Mesenchymal stem cell (in vitro differentiated cells and primary cell): ENCODE data around the gene UNK.

Experiments used
- DNase-seq: peaks from one replicate; pipeline ENCODE4 v3.0.0-alpha.2; 2013
- H2AFZ ChIP-seq: one replicate; pipeline ENCODE4 v1.6.1; 2013; ENCODE audit warnings: low read depth, mild to moderate bottlenecking, control low read depth, inconsistent platforms, low read length, moderate library complexity
- H2AK5ac ChIP-seq: 2 replicates; pipeline ENCODE4 v1.6.1; 2013; ENCODE audit warnings: low read length, moderate library complexity, mild to moderate bottlenecking, inconsistent platforms; ENCODE audit not compliant: severe bottlenecking
- H2BK120ac ChIP-seq: one replicate; pipeline ENCODE4 v1.6.1; 2013; ENCODE audit warnings: low read depth, mild to moderate bottlenecking, inconsistent platforms, low read length, moderate library complexity
- H2BK12ac ChIP-seq, 2 experiments: one replicate each; pipeline ENCODE4 v1.6.1; 2013; ENCODE audit warnings: inconsistent platforms in 2 of 2, low read length in 2 of 2, mild to moderate bottlenecking in 2 of 2, moderate library complexity in 2 of 2, control low read depth in 1 of 2
- H2BK15ac ChIP-seq: one replicate; pipeline ENCODE4 v1.6.1; 2013; ENCODE audit warnings: mild to moderate bottlenecking, low read depth, inconsistent platforms; ENCODE audit not compliant: poor library complexity, severe bottlenecking
- H2BK5ac ChIP-seq: 2 replicates; pipeline ENCODE4 v1.6.1; 2013; ENCODE audit warnings: low read depth, mild to moderate bottlenecking, low read length, control low read depth, inconsistent platforms; ENCODE audit not compliant: poor library complexity, severe bottlenecking
- H3K14ac ChIP-seq, 2 experiments: one replicate each; pipeline ENCODE4 v1.6.1; 2013; ENCODE audit warnings: inconsistent platforms in 2 of 2, low read length in 2 of 2, control low read depth in 1 of 2, mild to moderate bottlenecking in 1 of 2, moderate library complexity in 1 of 2
- H3K18ac ChIP-seq, 2 experiments: one replicate each; pipeline ENCODE4 v1.6.1; 2013; ENCODE audit warnings: inconsistent platforms in 2 of 2, low read length in 2 of 2, control low read depth in 1 of 2, low read depth in 1 of 2, mild to moderate bottlenecking in 1 of 2
- H3K23ac ChIP-seq, 2 experiments: one replicate each; pipeline ENCODE4 v1.6.1; 2013; ENCODE audit warnings: inconsistent platforms in 2 of 2, low read length in 2 of 2, mild to moderate bottlenecking in 2 of 2, moderate library complexity in 2 of 2, control low read depth in 1 of 2
- H3K27ac ChIP-seq: 2 replicates; pipeline ENCODE4 v1.5.1; 2013; ENCODE audit warnings: mild to moderate bottlenecking, moderate library complexity, low read length, control low read depth, inconsistent platforms; ENCODE audit not compliant: poor library complexity, severe bottlenecking
- H3K27me3 ChIP-seq, 2 experiments: 2 replicates each; pipeline versions ENCODE4 v1.6.1 to v1.7.0; 2013; ENCODE audit warnings: low read length in 2 of 2, mild to moderate bottlenecking in 2 of 2, moderate library complexity in 2 of 2, control low read depth in 1 of 2, inconsistent platforms in 1 of 2; ENCODE audit not compliant: control insufficient read depth in 1 of 2, insufficient read depth in 1 of 2
- H3K36me3 ChIP-seq, 2 experiments: 2 replicates each; pipeline versions ENCODE4 v1.6.1 to v1.7.0; 2013; ENCODE audit warnings: low read length in 2 of 2, control low read depth in 1 of 2, inconsistent platforms in 1 of 2, low read depth in 1 of 2, mild to moderate bottlenecking in 1 of 2; ENCODE audit not compliant: insufficient read depth in 2 of 2, control insufficient read depth in 1 of 2
- H3K4ac ChIP-seq, 2 experiments: one replicate each; pipeline ENCODE4 v1.6.1; 2013; ENCODE audit warnings: inconsistent platforms in 2 of 2, low read length in 2 of 2, mild to moderate bottlenecking in 2 of 2, moderate library complexity in 2 of 2, control low read depth in 1 of 2, low read depth in 1 of 2
- H3K4me1 ChIP-seq: 2 replicates; pipeline ENCODE4 v1.6.1; 2013; ENCODE audit warnings: low read depth, low read length, control low read depth; ENCODE audit not compliant: control insufficient read depth, insufficient read depth
- H3K4me2 ChIP-seq: 2 replicates; pipeline ENCODE4 v1.6.1; 2013; ENCODE audit warnings: low read length, mild to moderate bottlenecking, inconsistent platforms; ENCODE audit not compliant: poor library complexity, severe bottlenecking
- H3K4me3 ChIP-seq, 2 experiments: 2 replicates each; pipeline versions ENCODE4 v1.5.1 to v1.7.0; 2013; ENCODE audit warnings: low read length in 2 of 2, mild to moderate bottlenecking in 2 of 2, control low read depth in 1 of 2, low read depth in 1 of 2; ENCODE audit not compliant: insufficient read depth in 1 of 2
- H3K79me1 ChIP-seq: replicated peaks from 2 replicates; pipeline ENCODE4 v1.6.1; 2013; ENCODE audit warnings: mild to moderate bottlenecking, control low read depth, low read length, inconsistent platforms; ENCODE audit not compliant: poor library complexity, severe bottlenecking
- H3K9ac ChIP-seq: 2 replicates; pipeline ENCODE4 v1.7.0; 2013; ENCODE audit warnings: mild to moderate bottlenecking, low read length, moderate library complexity
- H3K9me3 ChIP-seq: 2 replicates; pipeline ENCODE4 v1.7.0; 2013; ENCODE audit warnings: mild to moderate bottlenecking, low read length; ENCODE audit not compliant: control insufficient read depth
- H4K8ac ChIP-seq: one replicate; pipeline ENCODE4 v1.6.1; 2013; ENCODE audit warnings: inconsistent platforms, mild to moderate bottlenecking, low read length, moderate library complexity
- H4K91ac ChIP-seq: one replicate; pipeline ENCODE4 v1.6.1; 2013; ENCODE audit warnings: mild to moderate bottlenecking, low read length, inconsistent platforms
- WGBS: methylation state at CpG from one replicate; pipeline ENCODE4 v1.1.7; 2013; ENCODE audit warnings: mixed read lengths; 5-methylcytosine and 5-hydroxymethylcytosine counted together

The UNK gene

DNA sequence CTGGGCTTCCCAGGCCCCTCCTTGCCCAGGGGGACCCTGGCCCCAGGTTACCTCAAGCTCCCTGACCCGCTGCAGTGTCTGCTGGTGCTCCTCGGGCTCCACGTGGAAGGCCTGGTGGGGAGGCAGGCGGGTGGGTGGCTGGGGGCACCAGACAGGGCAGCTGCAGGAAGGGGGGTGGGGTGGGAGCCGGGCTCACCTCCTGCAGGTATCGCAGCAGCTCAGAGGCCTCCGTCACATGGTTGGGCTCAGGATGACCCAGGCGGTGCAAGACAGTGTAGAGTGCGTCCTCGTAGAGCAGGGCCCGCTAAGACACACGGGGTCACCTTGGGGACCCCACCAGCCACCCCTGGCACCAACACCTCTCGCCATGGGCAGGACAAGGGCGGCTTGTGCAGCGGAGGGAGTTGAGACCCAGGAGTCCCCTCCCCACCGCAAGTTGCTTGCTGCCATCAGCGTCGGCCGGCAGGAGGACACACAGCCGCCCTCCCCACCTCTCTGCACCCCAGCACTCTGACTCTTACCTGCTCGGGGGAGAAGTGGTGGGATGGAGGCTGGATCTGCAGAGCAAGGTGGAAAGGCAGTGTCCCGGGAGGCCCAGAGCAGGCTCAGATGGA is 58.5 kb downstream of the UNK start:
- Histone ChIP-seq H2AFZ (no peak overlapping the region), H2BK15ac (no peak overlapping the region), H3K4me1 (peaks cover 22% of the 10 kb centered on the region), H3K9me3 (no peaks in the 10 kb centered on the region), H3K4me2 (no peak overlapping the region), H2BK120ac (no peak overlapping the region), H2BK12ac (no peak overlapping the region), H4K8ac (no peak overlapping the region), H3K36me3 (peaks cover 27 to 35% of the 10 kb centered on the region in 2 experiments), H3K27ac (no peak overlapping the region), H2AK5ac (no peak overlapping the region), H3K4me3 (no peak overlapping the region), H2BK5ac (no peak overlapping the region), H3K79me1 (peaks cover 7% of the 10 kb centered on the region), H3K23ac (no peak overlapping the region), H3K4ac (no peak overlapping the region), H3K14ac (no peak overlapping the region), H3K18ac (no peak overlapping the region), H3K9ac (no peak overlapping the region), H4K91ac (no peak overlapping the region), H3K27me3 (no peaks in the 10 kb centered on the region)
- WGBS = 91% methylated on average over 18 of the region's 22 CpGs
- no peak for DNase-seq

DNA sequence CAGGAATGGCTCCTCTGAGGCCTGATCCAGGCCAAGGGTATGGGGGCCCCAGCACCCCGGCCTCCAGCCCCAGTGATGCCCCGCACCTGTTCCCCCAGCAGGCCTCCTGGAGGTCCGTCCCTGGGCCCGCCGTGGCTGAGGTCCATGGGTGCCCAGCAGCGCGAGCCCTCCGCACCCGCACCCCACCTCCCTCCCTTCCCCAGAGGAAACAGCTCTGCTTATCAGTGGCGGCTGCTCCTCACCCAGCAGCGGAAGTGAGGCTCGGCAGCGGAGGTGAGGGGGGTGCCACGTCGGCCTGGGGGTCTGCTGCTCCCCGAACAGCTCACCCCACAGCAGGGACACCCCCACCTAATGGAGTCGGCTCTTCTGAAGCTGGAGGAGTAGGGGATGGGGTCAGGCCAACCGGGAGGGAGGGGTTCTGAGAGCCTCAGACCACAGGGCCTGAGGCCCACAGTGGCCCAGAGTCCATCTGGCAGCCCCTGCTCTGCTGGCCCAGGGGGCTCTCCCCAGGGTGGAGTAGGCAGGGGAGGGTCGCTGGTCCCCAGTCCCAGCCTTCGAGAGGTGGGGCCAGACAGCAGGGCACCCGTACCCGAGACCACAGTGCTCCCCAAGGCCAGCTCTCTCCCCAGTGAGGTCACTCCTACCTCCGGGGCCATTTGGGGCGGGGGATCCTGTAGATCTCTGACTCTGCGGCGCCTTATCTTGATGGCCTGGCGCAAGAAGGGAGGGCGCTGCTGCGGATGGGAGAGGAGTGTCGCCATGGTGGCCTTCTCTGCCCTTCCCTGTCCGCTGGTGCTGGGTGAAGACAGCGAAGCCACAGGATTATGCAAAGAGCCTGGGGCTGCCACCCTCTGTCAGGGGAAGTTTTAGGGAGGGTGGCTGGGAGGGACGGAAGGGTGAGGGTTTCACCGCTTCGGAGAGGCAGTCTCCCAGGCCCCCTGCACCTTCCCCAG is 59.2 kb downstream of the UNK start, which contains the start of gene UNC13D:
Gene UNC13D (minus strand): TSS at position 828 of the 953 bp plus-strand sequence. CDS start 67 bp downstream, at position 761.
- H3K4ac ChIP-seq = peak within 1 kb of the TSS; percentile 35 to 44
- peak within 1 kb of the TSS; percentile 85 for H2AK5ac ChIP-seq
- H2BK15ac ChIP-seq = no peak within 1 kb of the TSS
- peak within 1 kb of the TSS; percentile 70 for H4K91ac ChIP-seq
- peak within 1 kb of the TSS; percentile 52 to 55 for H3K18ac ChIP-seq
- no peak within 1 kb of the TSS for H3K27ac ChIP-seq
- H3K4me1 ChIP-seq = peaks cover 22% of the 10 kb centered on the region
- peak within 1 kb of the TSS in 1 of 2 experiments; percentile 84 for H3K14ac ChIP-seq
- peak within 1 kb of the TSS in 1 of 2 experiments; percentile 43 for H2BK12ac ChIP-seq
- H3K27me3 ChIP-seq = no peaks in the 10 kb centered on the region
- H2BK120ac ChIP-seq = no peak within 1 kb of the TSS
- no peak within 1 kb of the TSS for H3K23ac ChIP-seq
- peak within 1 kb of the TSS; percentile 6 for H3K9ac ChIP-seq
- 89% methylated on average over 24 of the region's 35 CpGs for WGBS
- peaks cover 7% of the 10 kb centered on the region for H3K79me1 ChIP-seq
- no peak within 1 kb of the TSS for H3K4me2 ChIP-seq
- H2BK5ac ChIP-seq = no peak within 1 kb of the TSS
- DNase-seq = no peak
- H3K9me3 ChIP-seq = no peaks in the 10 kb centered on the region
- H4K8ac ChIP-seq = peak within 1 kb of the TSS; percentile 83
- no peak within 1 kb of the TSS for H3K4me3 ChIP-seq
- no peak within 1 kb of the TSS for H2AFZ ChIP-seq
- peaks cover 35 to 43% of the 10 kb centered on the region in 2 experiments for H3K36me3 ChIP-seq

DNA sequence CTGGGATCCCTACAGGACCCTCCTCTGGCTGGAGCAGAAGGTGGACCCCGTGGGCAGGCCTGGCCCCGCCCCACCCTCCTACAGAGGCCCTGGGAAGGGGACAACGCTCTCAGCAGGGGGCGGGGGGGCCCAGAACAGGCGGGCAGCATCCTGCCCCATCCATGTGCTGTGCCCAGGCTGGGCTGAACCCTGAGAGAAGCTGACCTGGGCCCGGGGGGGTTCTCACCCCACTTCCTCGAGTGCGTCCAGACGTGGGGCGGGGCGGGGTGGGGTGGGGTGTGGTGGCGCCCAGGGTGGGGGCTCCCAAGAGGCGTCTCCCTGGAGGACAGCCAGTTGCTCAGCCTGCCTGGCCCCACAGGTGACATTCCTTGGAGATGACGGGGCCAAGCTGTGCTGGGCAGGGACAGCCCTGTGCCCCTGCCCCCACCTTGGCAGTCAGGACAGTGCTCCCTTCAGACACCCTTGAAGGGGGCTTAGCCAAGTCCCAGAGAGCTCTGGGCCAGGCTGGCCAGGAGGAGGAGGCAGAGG is 60.0 kb downstream of the UNK start:
- Histone ChIP-seq H2AFZ (no peak overlapping the region), H3K4me3 (no peak overlapping the region), H4K8ac (peak overlapping the region; percentile 61), H3K9me3 (no peaks in the 10 kb centered on the region), H2BK5ac (no peak overlapping the region), H3K9ac (peak overlapping the region; percentile 6), H2BK120ac (no peak overlapping the region), H3K27ac (no peak overlapping the region), H2AK5ac (peak overlapping the region; percentile 85), H3K14ac (peak overlapping the region in 1 of 2 experiments; percentile 84), H3K79me1 (peaks cover 12% of the 10 kb centered on the region), H2BK15ac (no peak overlapping the region), H3K27me3 (no peaks in the 10 kb centered on the region), H3K36me3 (peaks cover 42 to 50% of the 10 kb centered on the region in 2 experiments), H4K91ac (peak overlapping the region; percentile 70), H3K18ac (peak overlapping the region in 1 of 2 experiments; percentile 52), H3K4me2 (no peak overlapping the region), H3K4me1 (peaks cover 22% of the 10 kb centered on the region), H3K4ac (no peak overlapping the region), H2BK12ac (peak overlapping the region in 1 of 2 experiments; percentile 43), H3K23ac (no peak overlapping the region)
- WGBS = 79% methylated on average over 12 of the region's 14 CpGs
- DNase-seq = no peak
